Transverse colon (tissue), 4 donors: ENCODE measurements around the gene FIG4. TPM values are rescaled to one million over a fixed set of nuclear protein-coding genes. Genes with fewer than 3 reads are reported as not detected.
"Not testable (repeated sequence)": the region's sequence is repeated elsewhere in the genome, so short reads cannot be mapped to it uniquely, and the experiment has no call there.

Experiments
- DNase-seq: peaks from one replicate; pipeline ENCODE4 v3.0.0-alpha.2; 2019
- H3K27ac ChIP-seq, 4 donors: fragments of 200-600 bp; sonication (generic); 2 replicates each; pipeline ENCODE4 v1.5.1; 2016 to 2018; ENCODE audit warnings: inconsistent platforms in 4 of 4
- H3K27me3 ChIP-seq: fragments of 200-600 bp; sonication (generic); 2 replicates; pipeline ENCODE4 v1.5.1; 2017; ENCODE audit warnings: inconsistent platforms
- H3K36me3 ChIP-seq, 4 donors: fragments of 200-600 bp; sonication (generic); 2 replicates each; pipeline ENCODE4 v1.5.1; 2017 to 2019; ENCODE audit warnings: inconsistent platforms in 4 of 4
- H3K4me1 ChIP-seq, 4 donors: fragments of 200-600 bp; sonication (generic); 2 replicates each; pipeline ENCODE4 v1.5.1; 2017 to 2020; ENCODE audit warnings: inconsistent platforms in 4 of 4
- H3K4me3 ChIP-seq, 4 donors: fragments of 200-600 bp; sonication (generic); 1 replicate in 1 of 4; 2 replicates in 3 of 4; pipeline versions ENCODE4 v1.5.1 to v1.6.1; 2017 to 2019; ENCODE audit warnings: inconsistent platforms in 4 of 4
- H3K9me3 ChIP-seq, 2 donors: fragments of 200-600 bp; sonication (generic); 2 replicates each; pipeline ENCODE4 v1.5.1; 2017 to 2019; ENCODE audit warnings: inconsistent platforms in 2 of 2
- CTCF ChIP-seq, 5 experiments: fragments of 200-600 bp in 3 of 5; fragments of 450-650 bp in 2 of 5; sonication (generic) in 3 of 5; IDR thresholded peaks; 1 replicate in 2 of 5; 2 replicates in 3 of 5; pipeline ENCODE4 v1.5.1; 2016 to 2017; ENCODE audit warnings: antibody characterized with exemption in 5 of 5, inconsistent platforms in 3 of 5, mild to moderate bottlenecking in 2 of 5, moderate library complexity in 1 of 5
- EP300 ChIP-seq: sonication (generic); formaldehyde crosslinking; IDR thresholded peaks from one replicate; pipeline ENCODE4 v1.6.1; 2017; ENCODE audit warnings: antibody characterized with exemption, low read depth
- POLR2A ChIP-seq: fragments of 450-650 bp; IDR thresholded peaks from one replicate; pipeline ENCODE4 v1.6.1; 2016; ENCODE audit warnings: antibody characterized with exemption, mild to moderate bottlenecking, moderate library complexity
- POLR2AphosphoS5 ChIP-seq, 3 donors: sonication (generic); formaldehyde crosslinking; IDR thresholded peaks; one replicate each; pipeline ENCODE4 v1.6.1; 2016; ENCODE audit warnings: antibody characterized with exemption in 3 of 3
- WGBS, 2 donors: methylation state at CpG; one replicate each; pipeline ENCODE4 v1.1.5; 2018; ENCODE audit warnings: low coverage in 1 of 2; 5-methylcytosine and 5-hydroxymethylcytosine counted together
- in situ Hi-C, 4 donors: fragments of 200-750 bp; cut with MboI; loops; one replicate each; pipeline versions ENCODE4 v1.15.0 to v1.15.1; 2017; ENCODE audit warnings: low sequenced_read_pairs in 3 of 4, low pct_ligation_motif_present in 1 of 4, low pct_unique_long_range_greater_than_20kb in 1 of 4
- intact Hi-C: fragments of 100-400 bp; cut with DNase I; formaldehyde crosslinking; loops from one replicate; pipeline ENCODE4 v1.15.1; 2023; ENCODE audit warnings: low total_unique reads
- total RNA-seq, 4 donors: library from RNA; depleted of rRNA; stranded (reverse); fragments of >200 nt; gene quantifications; one replicate each; pipeline ENCODE4 v1.1.0, GENCODE V29; 2016

Gene FIG4
- total RNA-seq, 4 donors from 2014 or later: 3.7 to 21.6 (median 15.2) TPM

DNA sequence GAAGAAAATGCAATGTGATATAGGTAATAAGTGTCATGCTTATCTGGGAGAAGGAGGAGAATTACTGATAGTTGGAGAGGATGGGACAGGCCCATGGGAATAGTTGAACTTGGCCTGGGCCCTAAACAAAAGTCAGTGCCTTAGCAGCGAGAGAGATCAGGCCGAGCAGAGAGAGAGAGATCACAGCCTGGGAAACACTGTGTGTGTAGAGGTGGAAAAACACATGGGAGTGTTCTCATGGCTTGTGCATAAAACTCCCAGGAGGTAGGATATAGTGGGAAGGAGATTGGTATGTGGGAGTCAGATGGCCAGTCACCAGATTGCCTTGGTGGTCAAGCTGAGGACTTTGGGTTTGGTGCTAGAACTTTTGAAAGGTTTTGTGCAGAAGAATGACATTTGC, 47.6 kb downstream of the FIG4 start:
- no peak for DNase-seq
- H3K27me3 ChIP-seq: no peaks in the 10 kb centered on the region
- WGBS, 2 donors: 86 to 100% methylated on average over 2 of the region's 2 CpGs
- H3K9me3 ChIP-seq: no peaks in the 10 kb centered on the region
- intact Hi-C loops: no loop called here
- H3K4me3 ChIP-seq: no peak overlapping the region
- peaks cover 0 to 4% (median 0%) of the 10 kb centered on the region in 4 donors for H3K36me3 ChIP-seq
- in situ Hi-C loops: no loop called here
- H3K4me1 ChIP-seq: no peaks in the 10 kb centered on the region
- no peak overlapping the region for H3K27ac ChIP-seq
- TF ChIP-seq CTCF (IDR thresholded peaks at IDR 0.05) (no peak), POLR2AphosphoS5 (IDR thresholded peaks at IDR 0.05) (no peak)

- WGBS, 2 donors: 91 to 95% methylated on average over 2 to 3 of the region's 3 CpGs
- H3K4me3 ChIP-seq: no peak overlapping the region
- in situ Hi-C loops (no loop called here), intact Hi-C loops (no loop called here)
- no peaks in the 10 kb centered on the region for H3K27me3 ChIP-seq
- DNase-seq: no peak
- no peaks in the 10 kb centered on the region for H3K9me3 ChIP-seq
- peaks cover 0 to 8% (median 0%) of the 10 kb centered on the region in 4 donors for H3K36me3 ChIP-seq
- no peaks in the 10 kb centered on the region for H3K4me1 ChIP-seq
- TF ChIP-seq POLR2A (no peak), CTCF (IDR thresholded peaks at IDR 0.05) (no peak), EP300 (no peak), POLR2AphosphoS5 (IDR thresholded peaks at IDR 0.05) (no peak)
- no peak overlapping the region for H3K27ac ChIP-seq
Observed at GRCh38 chr6:109739686-109740085, 48.6 kb downstream of the FIG4 start.

- Histone ChIP-seq H3K36me3 (peaks cover 0 to 8% (median 0%) of the 10 kb centered on the region in 4 donors), H3K9me3 (no peaks in the 10 kb centered on the region), H3K4me1 (no peaks in the 10 kb centered on the region), H3K27ac (no peak overlapping the region), H3K27me3 (no peaks in the 10 kb centered on the region), H3K4me3 (no peak overlapping the region)
- TF ChIP-seq EP300 (no peak), CTCF (IDR thresholded peaks at IDR 0.05) (no peak), POLR2AphosphoS5 (IDR thresholded peaks at IDR 0.05) (no peak)
- no peak for DNase-seq
- WGBS, 2 donors: 73 to 75% methylated on average over 5 to 7 of the region's 7 CpGs
- in situ Hi-C loops: no loop called here
- intact Hi-C loops: no loop called here
Observed at GRCh38 chr6:109740787-109741186, 49.7 kb downstream of the FIG4 start.

DNA sequence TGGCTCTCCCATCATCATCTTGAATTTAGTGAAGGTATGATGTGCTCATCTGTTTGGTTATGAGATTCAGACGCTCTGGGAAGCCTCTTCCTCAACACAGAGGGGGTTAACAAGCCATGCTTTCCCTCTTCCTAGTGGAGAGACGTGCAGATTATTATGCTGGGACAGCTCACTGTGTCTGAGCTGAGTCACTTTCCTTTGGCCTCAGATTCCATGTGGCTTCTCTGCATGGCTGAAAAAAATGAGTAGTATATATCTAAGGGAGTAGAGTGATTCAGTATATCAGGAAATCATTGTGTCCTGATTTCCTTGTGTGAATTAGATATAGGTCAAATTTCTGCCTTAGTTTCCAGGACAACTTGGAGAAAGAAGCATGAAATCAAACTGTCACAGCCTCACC, 52.6 kb downstream of the FIG4 start:
- TF ChIP-seq EP300 (no peak), POLR2AphosphoS5 (IDR thresholded peaks at IDR 0.05) (no peak), CTCF (IDR thresholded peaks at IDR 0.05) (no peak), POLR2A (no peak)
- intact Hi-C loops (no loop called here), in situ Hi-C loops (no loop called here)
- H3K9me3 ChIP-seq: no peaks in the 10 kb centered on the region
- H3K36me3 ChIP-seq: peaks cover 0 to 8% (median 0%) of the 10 kb centered on the region in 4 donors
- no peaks in the 10 kb centered on the region for H3K4me1 ChIP-seq
- 80% methylated on average over 2 of the region's 2 CpGs; no CpG with 5 or more reads in 1 of the 2 donors for WGBS, 2 donors
- no peak overlapping the region for H3K27ac ChIP-seq
- H3K4me3 ChIP-seq: no peak overlapping the region
- no peak for DNase-seq
- H3K27me3 ChIP-seq: no peaks in the 10 kb centered on the region

DNA sequence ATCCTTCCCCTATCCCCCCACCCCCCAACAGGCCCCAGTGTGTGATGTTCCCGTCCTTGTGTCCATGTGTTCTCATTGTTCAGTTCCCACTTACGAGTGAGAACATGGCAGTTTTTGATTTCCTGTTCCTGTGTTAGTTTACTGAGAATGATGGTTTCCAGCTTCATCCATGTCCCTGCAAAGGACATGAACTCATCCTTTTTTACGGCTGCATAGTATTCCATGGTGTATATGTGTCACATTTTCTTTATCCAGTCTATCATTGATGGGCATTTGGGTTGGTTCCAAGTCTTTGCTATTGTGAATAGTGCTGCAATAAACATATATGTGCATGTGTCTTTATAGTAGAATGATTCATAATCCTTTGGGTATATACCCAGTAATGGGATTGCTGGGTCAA, 53.7 kb downstream of the FIG4 start:
- in situ Hi-C loops, H3K4me3 ChIP-seq: not testable (repeated sequence)
- 94 to 100% methylated on average over 2 to 3 of the region's 3 CpGs for WGBS, 2 donors

More for the DNA sequence above, 53.7 kb downstream of the FIG4 start:
- H3K9me3 ChIP-seq, H3K27me3 ChIP-seq, H3K36me3 ChIP-seq, H3K4me1 ChIP-seq, H3K27ac ChIP-seq, intact Hi-C loops, DNase-seq: not testable (repeated sequence)
